ENCODE results near the gene EPHB1.

The EPHB1 gene

DNA sequence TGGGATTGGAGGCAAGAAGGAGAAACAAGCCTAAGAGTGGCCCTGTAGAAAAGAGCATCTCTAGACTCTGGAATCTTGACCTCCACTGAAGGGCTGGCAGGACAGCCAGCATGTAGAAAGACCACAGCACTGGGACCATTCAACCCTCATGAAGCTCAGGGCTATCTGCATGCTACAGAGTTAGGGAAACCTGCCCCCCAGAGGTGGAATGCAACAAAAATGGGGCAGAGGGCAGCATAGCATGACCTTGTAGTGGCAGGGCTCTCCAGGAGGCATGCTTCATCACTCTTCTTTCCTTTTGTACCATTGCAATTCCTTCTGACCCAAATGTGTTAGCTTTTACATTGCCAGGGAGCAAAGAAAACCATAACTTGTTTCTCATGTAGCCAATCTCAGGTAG, 445.4 kb downstream of the EPHB1 start:
- H3K36me3 Mint-ChIP-seq (ENCODE audit: low read depth) = no peaks in the 10 kb centered on the region
- no peak overlapping the region for H3K4me3 Mint-ChIP-seq
- no peaks in the 10 kb centered on the region for H3K9me3 Mint-ChIP-seq
- H3K4me1 Mint-ChIP-seq (ENCODE audit: low read depth) = peaks cover 7% of the 10 kb centered on the region
- intact Hi-C loops (cut with micrococcal nuclease) = no loop called here
- H3K27ac Mint-ChIP-seq = no peak overlapping the region
- H3K27me3 Mint-ChIP-seq = peaks cover 6% of the 10 kb centered on the region

DNA sequence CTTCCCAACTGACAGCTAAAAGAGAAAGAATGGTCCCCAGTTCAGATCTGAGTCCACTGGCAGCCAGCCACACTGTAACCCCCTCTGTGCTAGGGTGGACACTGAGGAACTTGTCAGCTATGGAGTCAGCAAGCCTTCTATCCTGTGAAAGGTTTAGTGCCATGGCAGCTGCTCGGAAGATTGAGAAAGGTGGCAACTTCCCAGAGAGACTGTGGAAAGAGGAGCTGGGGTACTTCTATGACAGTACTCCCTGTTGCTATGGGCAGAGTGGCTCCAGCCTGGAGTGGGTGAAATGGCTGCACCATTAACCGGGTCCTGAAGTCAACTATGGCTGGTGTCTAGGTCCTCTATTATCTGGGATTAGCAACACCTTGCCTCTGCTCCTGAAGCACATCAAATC, 447.2 kb downstream of the EPHB1 start:
- Mint-ChIP-seq H3K4me3 (no peak overlapping the region), H3K27me3 (peaks cover 6% of the 10 kb centered on the region), H3K4me1 (ENCODE audit: low read depth) (peaks cover 6% of the 10 kb centered on the region), H3K27ac (no peak overlapping the region), H3K9me3 (no peaks in the 10 kb centered on the region), H3K36me3 (ENCODE audit: low read depth) (no peaks in the 10 kb centered on the region)
- intact Hi-C loops (cut with micrococcal nuclease) = no loop called here

GRCh38 chr3:135243616-135244015, 448.6 kb downstream of the EPHB1 start:
- intact Hi-C loops (cut with micrococcal nuclease) = no loop called here

GRCh38 chr3:135246027-135246426, 451.0 kb downstream of the EPHB1 start:
- Mint-ChIP-seq H3K4me3 (no peak overlapping the region), H3K9me3 (no peaks in the 10 kb centered on the region), H3K27me3 (no peaks in the 10 kb centered on the region), H3K27ac (no peak overlapping the region), H3K36me3 (ENCODE audit: low read depth) (no peaks in the 10 kb centered on the region), H3K4me1 (ENCODE audit: low read depth) (no peaks in the 10 kb centered on the region)
- intact Hi-C loops (cut with micrococcal nuclease) = loop anchor here (2.0 kb wide), 1 partner anchor 451 kb away; the partner anchor contains the start of gene EPHB1

More at GRCh38 chr3:135243616-135244015, 448.6 kb downstream of the EPHB1 start:
- Mint-ChIP-seq H3K27ac (no peak overlapping the region), H3K4me3 (no peak overlapping the region), H3K9me3 (no peaks in the 10 kb centered on the region), H3K4me1 (ENCODE audit: low read depth) (no peaks in the 10 kb centered on the region), H3K27me3 (peaks cover 5% of the 10 kb centered on the region), H3K36me3 (ENCODE audit: low read depth) (no peaks in the 10 kb centered on the region)

DNA sequence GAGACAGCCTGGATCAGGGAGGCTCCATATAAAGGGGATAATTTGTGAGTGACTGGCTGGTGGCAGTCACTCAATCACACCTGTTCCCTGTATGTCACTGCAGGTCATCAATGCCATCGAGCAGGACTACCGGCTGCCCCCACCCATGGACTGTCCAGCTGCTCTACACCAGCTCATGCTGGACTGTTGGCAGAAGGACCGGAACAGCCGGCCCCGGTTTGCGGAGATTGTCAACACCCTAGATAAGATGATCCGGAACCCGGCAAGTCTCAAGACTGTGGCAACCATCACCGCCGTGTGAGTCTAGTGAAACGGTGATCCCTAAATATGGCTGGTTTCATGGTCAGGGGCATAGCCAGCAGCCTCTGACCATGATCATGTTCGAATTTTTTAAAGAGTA, 453.2 kb downstream of the EPHB1 start:
- H3K27ac Mint-ChIP-seq = no peak overlapping the region
- no peaks in the 10 kb centered on the region for H3K36me3 Mint-ChIP-seq (ENCODE audit: low read depth)
- no peak overlapping the region for H3K4me3 Mint-ChIP-seq
- no peaks in the 10 kb centered on the region for H3K4me1 Mint-ChIP-seq (ENCODE audit: low read depth)
- H3K27me3 Mint-ChIP-seq = no peaks in the 10 kb centered on the region
- no peaks in the 10 kb centered on the region for H3K9me3 Mint-ChIP-seq
- intact Hi-C loops (cut with micrococcal nuclease) = no loop called here

GRCh38 chr3:135249186-135249585, 454.1 kb downstream of the EPHB1 start:
- no peaks in the 10 kb centered on the region for H3K9me3 Mint-ChIP-seq
- no peak overlapping the region for H3K4me3 Mint-ChIP-seq
- intact Hi-C loops (cut with micrococcal nuclease) = no loop called here
- no peaks in the 10 kb centered on the region for H3K4me1 Mint-ChIP-seq (ENCODE audit: low read depth)
- no peak overlapping the region for H3K27ac Mint-ChIP-seq
- H3K36me3 Mint-ChIP-seq (ENCODE audit: low read depth) = no peaks in the 10 kb centered on the region
- no peaks in the 10 kb centered on the region for H3K27me3 Mint-ChIP-seq

- intact Hi-C loops (cut with micrococcal nuclease) = no loop called here
These were observed 463.9 kb downstream of the EPHB1 start for GRCh38 chr3:135258916-135259315.

DNA sequence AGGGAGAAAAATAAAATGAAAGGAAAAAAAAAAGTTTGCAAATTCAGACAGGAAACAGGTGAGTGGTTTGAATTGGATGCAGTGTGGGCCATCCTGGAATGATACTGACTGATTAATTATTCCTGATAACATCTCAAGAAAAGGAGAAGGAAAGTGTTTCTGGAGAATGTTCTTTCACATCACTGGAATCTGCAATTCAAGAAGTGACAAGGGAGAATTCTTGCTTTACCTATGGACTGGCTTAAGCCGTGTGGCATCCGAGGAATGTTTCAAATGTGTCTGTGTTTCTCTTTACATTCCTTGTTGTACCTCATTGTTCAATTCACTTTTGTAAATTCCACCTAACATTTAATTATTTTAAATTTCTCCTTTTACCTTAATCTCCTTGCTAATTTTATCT, 465.0 kb downstream of the EPHB1 start:
- Mint-ChIP-seq H3K27ac (no peak overlapping the region), H3K9me3 (peaks cover 2% of the 10 kb centered on the region), H3K27me3 (no peaks in the 10 kb centered on the region), H3K36me3 (ENCODE audit: low read depth) (no peaks in the 10 kb centered on the region), H3K4me1 (ENCODE audit: low read depth) (no peaks in the 10 kb centered on the region), H3K4me3 (no peak overlapping the region)
- intact Hi-C loops (cut with micrococcal nuclease) = no loop called here

More at GRCh38 chr3:135258916-135259315, 463.9 kb downstream of the EPHB1 start:
- no peaks in the 10 kb centered on the region for H3K27me3 Mint-ChIP-seq
- no peaks in the 10 kb centered on the region for H3K36me3 Mint-ChIP-seq (ENCODE audit: low read depth)
- no peak overlapping the region for H3K27ac Mint-ChIP-seq
- H3K9me3 Mint-ChIP-seq = peaks cover 6% of the 10 kb centered on the region
- no peak overlapping the region for H3K4me3 Mint-ChIP-seq
- no peaks in the 10 kb centered on the region for H3K4me1 Mint-ChIP-seq (ENCODE audit: low read depth)

GRCh38 chr3:135261214-135261775, 466.2 kb downstream of the EPHB1 start:
- Mint-ChIP-seq H3K4me3 (no peak overlapping the region), H3K27me3 (no peaks in the 10 kb centered on the region), H3K36me3 (ENCODE audit: low read depth) (no peaks in the 10 kb centered on the region), H3K4me1 (ENCODE audit: low read depth) (no peaks in the 10 kb centered on the region), H3K27ac (no peak overlapping the region), H3K9me3 (no peaks in the 10 kb centered on the region)
- intact Hi-C loops (cut with micrococcal nuclease) = no loop called here

- no peak overlapping the region for H3K27ac Mint-ChIP-seq
- no peaks in the 10 kb centered on the region for H3K27me3 Mint-ChIP-seq
- intact Hi-C loops (cut with micrococcal nuclease) = no loop called here
- H3K9me3 Mint-ChIP-seq = no peaks in the 10 kb centered on the region
- H3K4me1 Mint-ChIP-seq (ENCODE audit: low read depth) = no peaks in the 10 kb centered on the region
- H3K36me3 Mint-ChIP-seq (ENCODE audit: low read depth) = no peaks in the 10 kb centered on the region
- H3K4me3 Mint-ChIP-seq = no peak overlapping the region
These were observed 466.9 kb downstream of the EPHB1 start for GRCh38 chr3:135261916-135262315.

DNA sequence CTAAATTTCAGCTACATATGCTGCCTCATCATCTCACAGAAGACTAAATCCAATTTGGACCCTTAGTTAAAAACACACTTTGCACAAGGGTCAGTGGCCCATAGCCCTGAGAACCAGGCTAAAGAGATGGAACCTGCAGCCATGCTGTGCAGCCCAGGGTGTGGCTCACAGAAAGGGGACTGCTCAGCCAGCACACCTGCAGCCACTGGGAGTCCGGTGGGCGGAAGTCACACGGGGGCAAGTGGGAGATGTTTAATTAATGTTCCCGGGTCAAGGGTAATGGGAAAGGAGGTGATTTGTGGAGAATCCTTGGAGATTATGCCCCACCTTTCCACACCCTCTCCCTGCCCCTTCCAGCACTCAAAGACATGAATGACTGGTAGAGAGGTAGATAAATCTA, 467.4 kb downstream of the EPHB1 start:
- Mint-ChIP-seq H3K9me3 (no peaks in the 10 kb centered on the region), H3K27ac (no peak overlapping the region), H3K4me3 (no peak overlapping the region)

GRCh38 chr3:135263331-135263730, 468.3 kb downstream of the EPHB1 start:
- Mint-ChIP-seq H3K27me3 (no peaks in the 10 kb centered on the region), H3K27ac (no peak overlapping the region), H3K4me3 (no peak overlapping the region), H3K4me1 (ENCODE audit: low read depth) (no peaks in the 10 kb centered on the region), H3K36me3 (ENCODE audit: low read depth) (no peaks in the 10 kb centered on the region), H3K9me3 (no peaks in the 10 kb centered on the region)
- intact Hi-C loops (cut with micrococcal nuclease) = no loop called here

More for the DNA sequence above, 467.4 kb downstream of the EPHB1 start:
- Mint-ChIP-seq H3K27me3 (no peaks in the 10 kb centered on the region), H3K4me1 (ENCODE audit: low read depth) (no peaks in the 10 kb centered on the region), H3K36me3 (ENCODE audit: low read depth) (no peaks in the 10 kb centered on the region)
- intact Hi-C loops (cut with micrococcal nuclease) = no loop called here

GRCh38 chr3:135267487-135267886, 472.4 kb downstream of the EPHB1 start:
- Mint-ChIP-seq H3K9me3 (no peaks in the 10 kb centered on the region), H3K27me3 (no peaks in the 10 kb centered on the region), H3K36me3 (ENCODE audit: low read depth) (no peaks in the 10 kb centered on the region), H3K27ac (no peak overlapping the region), H3K4me3 (no peak overlapping the region), H3K4me1 (ENCODE audit: low read depth) (no peaks in the 10 kb centered on the region)
- intact Hi-C loops (cut with micrococcal nuclease) = no loop called here

- intact Hi-C loops (cut with micrococcal nuclease) = no loop called here
- Mint-ChIP-seq H3K27me3 (no peaks in the 10 kb centered on the region), H3K4me3 (no peak overlapping the region), H3K36me3 (ENCODE audit: low read depth) (no peaks in the 10 kb centered on the region), H3K27ac (no peak overlapping the region), H3K4me1 (ENCODE audit: low read depth) (no peaks in the 10 kb centered on the region), H3K9me3 (no peaks in the 10 kb centered on the region)
These were observed 474.0 kb downstream of the EPHB1 start for GRCh38 chr3:135268941-135269532.

Measured in dendritic cell treated with granulocyte-macrophage colony-stimulating factor and Interleukin-4, amounts not matched to agents 40 ng/mL and 50 ng/mL, for 4 days (primary cell).